Erythroblast (primary cell): ENCODE measurements around the gene LIG3.

ENCODE experiments used
- GATA1 ChIP-seq: IDR thresholded peaks from 2 replicates; pipeline ENCODE4 v1.6.1; 2011; ENCODE audit warnings: low read depth, mild to moderate bottlenecking, control low read depth, low read length, moderate library complexity
- POLR2A ChIP-seq: IDR thresholded peaks from 2 replicates; pipeline ENCODE4 v1.6.1; 2011; ENCODE audit warnings: mild to moderate bottlenecking, low read length

- no peak for TF ChIP-seq POLR2A
- no peak for TF ChIP-seq GATA1
These were observed 38.5 kb downstream of the LIG3 start for GRCh38 chr17:35018814-35019213.
